DND-41 (cell line): Measurements from ENCODE around the gene MEF2D.

Experiments
- CTCF ChIP-seq: IDR thresholded peaks from 2 replicates; pipeline ENCODE4 v1.5.1; 2012; ENCODE audit warnings: borderline replicate concordance, low read length, moderate library complexity, mild to moderate bottlenecking; ENCODE audit not compliant: poor library complexity, severe bottlenecking; ENCODE audit errors: extremely low read depth
- EZH2 ChIP-seq: IDR thresholded peaks from 3 replicates; pipeline ENCODE4 v1.6.1; 2012; ENCODE audit warnings: borderline replicate concordance, low read depth, mild to moderate bottlenecking, moderate library complexity, low read length, inconsistent platforms; ENCODE audit not compliant: severe bottlenecking

DNA sequence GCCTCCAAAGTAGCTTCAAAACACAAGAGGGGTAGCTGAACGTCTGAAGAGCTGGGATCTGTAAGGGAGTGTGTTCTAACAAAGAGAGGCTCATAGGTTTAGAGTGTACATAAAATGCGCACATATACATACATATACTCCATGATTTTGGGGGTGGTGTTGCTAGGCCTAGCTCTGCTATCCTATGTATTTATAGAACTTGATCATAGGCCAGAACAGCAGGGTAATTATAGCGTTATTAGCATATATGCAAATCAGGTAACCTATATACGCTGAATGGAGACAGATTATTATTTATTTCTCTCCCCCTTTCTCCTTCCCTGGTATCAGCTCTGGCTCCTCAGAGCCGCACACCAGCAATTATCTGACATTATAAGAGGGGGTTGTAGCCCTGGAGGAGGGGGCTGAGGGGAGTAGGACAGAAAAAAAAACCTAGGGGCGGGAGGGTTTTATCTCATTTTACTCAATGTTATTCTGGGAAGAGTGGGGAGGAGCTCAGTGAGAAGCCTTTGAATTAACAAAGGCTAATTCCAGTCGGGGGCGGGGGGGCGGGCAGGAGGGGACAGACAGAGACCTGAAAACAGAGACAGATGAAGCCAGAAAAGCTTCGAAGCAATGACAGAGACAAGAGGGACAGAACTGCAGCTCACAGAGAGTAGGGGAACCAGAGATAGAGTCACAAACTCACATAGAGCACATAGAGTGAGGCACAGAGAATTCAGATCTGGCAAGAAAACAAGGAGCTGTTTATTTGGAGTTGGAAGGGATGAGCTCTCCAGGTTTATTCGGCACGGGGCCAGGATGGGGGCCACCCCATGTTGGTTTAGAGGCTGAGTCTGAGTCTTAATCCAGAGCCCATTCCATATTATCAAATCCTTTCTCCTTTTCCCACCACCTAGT is 68.6 kb downstream of the MEF2D start:
- no peak for TF ChIP-seq CTCF
- no peak for TF ChIP-seq EZH2
